ENCODE results near the gene MPZL3. TPM values are rescaled to one million over a fixed set of nuclear protein-coding genes. Genes with fewer than 3 reads are reported as not detected.
A peak's percentile ranks its signal among the peaks of the same experiment; 100 is the strongest.

MPZL3 gene
- polyA plus RNA-seq, 2 of the 4 experiments (the other 2 are of a cell fraction) = 0.34 to 1.0 TPM

- ATAC-seq = peak; percentile 46 to 65; a peak in 3 of 6 replicates
- Histone ChIP-seq H3K27ac (no peak overlapping the region), H3K9me3 (no peaks in the 10 kb centered on the region), H3K4me3 (no peak overlapping the region), H3K4me2 (no peak overlapping the region), H3K4me1 (0 out of 3 replicates have a peak, but pooled peaks cover 4% of the 10 kb centered on the region)
- ChIA-PET POLR2A (no interaction called here), CTCF (interaction anchor here (0.7 to 1.9 kb wide), 8 partner anchors 13 to 299 kb away, joined by 3 to 5 read pairs (median 4); no protein-coding TSS in a partner anchor)
- no peak for DNase-seq (ENCODE audit: low read depth in 1 of 2, low spot score in 1 of 2)
- WGBS (ENCODE audit: missing lambda C conversion rate) = 73% methylated on average over 5 of the region's 5 CpGs
- TF ChIP-seq CTCF (IDR thresholded peaks at IDR 0.05) (no peak), BCL3 (IDR thresholded peaks at IDR 0.05) (no peak), CEBPB (IDR thresholded peaks at IDR 0.05) (no peak), E2F6 (IDR thresholded peaks at IDR 0.05; ENCODE audit: borderline replicate concordance, low read depth) (no peak), CBX8 (IDR thresholded peaks at IDR 0.05) (no peak), TP53 (CRISPR knock-in tag; IDR thresholded peaks at IDR 0.05) (no peak), MAFK (IDR thresholded peaks at IDR 0.05; ENCODE audit: partially characterized antibody) (no peak), TFCP2L1 (CRISPR knock-in tag; IDR thresholded peaks at IDR 0.05) (no peak), HDAC2 (IDR thresholded peaks at IDR 0.05) (no peak), FOSL2 (IDR thresholded peaks at IDR 0.05) (no peak), FOSL2 (CRISPR knock-in tag; IDR thresholded peaks at IDR 0.05) (no peak), EHMT2 (IDR thresholded peaks at IDR 0.05; ENCODE audit: low read depth) (no peak), KDM5A (IDR thresholded peaks at IDR 0.05) (no peak), HOXB13 (CRISPR knock-in tag; IDR thresholded peaks at IDR 0.05; ENCODE audit: low read depth) (no peak)
- no peak for FAIRE-seq
These were observed 43.0 kb upstream of the MPZL3 start for GRCh38 chr11:118295199-118295598.

GRCh38 chr11:118294053-118294452 is 41.9 kb upstream of the MPZL3 start:
- TF ChIP-seq ZFP36 (IDR thresholded peaks at IDR 0.05; ENCODE audit: borderline replicate concordance, partially characterized antibody) = peak; percentile 17
- TF ChIP-seq POLR2A (IDR thresholded peaks at IDR 0.05; ENCODE audit: low read length) = no peak
- no peak for TF ChIP-seq CBX2 (IDR thresholded peaks at IDR 0.05; ENCODE audit: borderline replicate concordance, low read depth)
- ChIA-PET POLR2A (no interaction called here), CTCF (no interaction called here)
- DNase-seq (ENCODE audit: low read depth in 1 of 2, low spot score in 1 of 2) (no peak), FAIRE-seq (no peak), ATAC-seq (no peak)
- Histone ChIP-seq H3K4me1 (0 out of 3 replicates have a peak, but pooled peaks cover 4% of the 10 kb centered on the region), H3K27ac (no peak overlapping the region), H3K4me2 (no peak overlapping the region), H3K4me3 (no peak overlapping the region), H3K9me3 (no peaks in the 10 kb centered on the region; the same call in 2 of the 3 replicates)
- 9% methylated on average over 2 of the region's 2 CpGs for WGBS (ENCODE audit: missing lambda C conversion rate)

GRCh38 chr11:118291477-118292135 is 39.4 kb upstream of the MPZL3 start:
- Histone ChIP-seq H3K4me3 (no peak overlapping the region), H3K4me2 (peak overlapping the region; percentile 25), H3K4me1 (0 out of 3 replicates have a peak, but pooled peaks cover 4% of the 10 kb centered on the region), H3K9me3 (no peaks in the 10 kb centered on the region; the same call in 2 of the 3 replicates), H3K27ac (no peak overlapping the region)
- FAIRE-seq (no peak), DNase-seq (ENCODE audit: low read depth in 1 of 2, low spot score in 1 of 2) (no peak), ATAC-seq (no peak)
- WGBS (ENCODE audit: missing lambda C conversion rate) = 48% methylated on average over 9 of the region's 9 CpGs
- CTCF ChIA-PET = interaction anchor here (0.8 to 1.4 kb wide), 4 partner anchors 93 to 756 kb away, joined by 3 to 4 read pairs (median 3); no protein-coding TSS in a partner anchor
- POLR2A ChIA-PET = no interaction called here
- TF ChIP-seq E2F6 (IDR thresholded peaks at IDR 0.05; ENCODE audit: borderline replicate concordance, low read depth) = no peak
- no peak for TF ChIP-seq NFE2L2 (conservative IDR thresholded peaks at IDR 0.05; ENCODE audit: low read length)
- TF ChIP-seq TFCP2L1 (CRISPR knock-in tag; IDR thresholded peaks at IDR 0.05) = no peak
- no peak for TF ChIP-seq EHMT2 (IDR thresholded peaks at IDR 0.05; ENCODE audit: low read depth)
- TF ChIP-seq EHF (CRISPR knock-in tag; IDR thresholded peaks at IDR 0.05) = no peak
- TF ChIP-seq FOSL2 (IDR thresholded peaks at IDR 0.05) = no peak
- no peak for TF ChIP-seq FOSL2 (CRISPR knock-in tag; IDR thresholded peaks at IDR 0.05)
- no peak for TF ChIP-seq JUN (IDR thresholded peaks at IDR 0.05)
- TF ChIP-seq POLR2AphosphoS2 (conservative IDR thresholded peaks at IDR 0.05; ENCODE audit: low read length) = no peak
- no peak for TF ChIP-seq BHLHE40 (IDR thresholded peaks at IDR 0.05; ENCODE audit: low read depth, low read length)
- TF ChIP-seq EP300 (IDR thresholded peaks at IDR 0.05) = no peak
- no peak for TF ChIP-seq USF2 (IDR thresholded peaks at IDR 0.05)
- TF ChIP-seq HOXB5 (CRISPR knock-in tag; IDR thresholded peaks at IDR 0.05) = no peak
- TF ChIP-seq RARB (CRISPR knock-in tag; IDR thresholded peaks at IDR 0.05) = no peak
- TF ChIP-seq SMC3 (IDR thresholded peaks at IDR 0.05) = no peak
- TF ChIP-seq POLR2A (IDR thresholded peaks at IDR 0.05; ENCODE audit: low read length) = no peak
- TF ChIP-seq RNF2 (IDR thresholded peaks at IDR 0.05; ENCODE audit: borderline replicate concordance, low read depth) = no peak
- TF ChIP-seq HES2 (IDR thresholded peaks at IDR 0.05) = no peak
- TF ChIP-seq MAX (IDR thresholded peaks at IDR 0.05) = no peak

Measured in A549 (cell line).